IMR-90 (cell line): ENCODE measurements around the gene CTSC. TPM values are rescaled to one million over a fixed set of nuclear protein-coding genes. Genes with fewer than 3 reads are reported as not detected.

Experiments used
- ATAC-seq: fragments of 200-7000 bp; cut with Tn5 transposase; 2 replicates; pipeline ENCODE4 v1.9.1; 2020; ENCODE audit warnings: low read depth, mild to moderate bottlenecking, moderate library complexity
- BruUV-seq: library from RNA; stranded (reverse); fragments of 400-500 nt; replicated peaks from 2 replicates; lab custom pipeline; 2021; lab: Mats Ljungman, UMichigan
- CTCF ChIA-PET: fragments of 300-600 bp; formaldehyde crosslinking; extraction: SDS; loops from one replicate; lab custom pipeline; 2021; ENCODE audit warnings: antibody characterized with exemption; lab: Yijun Ruan, JAX
- POLR2A ChIA-PET: fragments of 300-600 bp; sonication (Branson Sonifier 250); formaldehyde crosslinking; loops from one replicate; lab custom pipeline; 2022; ENCODE audit warnings: antibody characterized with exemption; ENCODE audit not compliant: unreplicated experiment; lab: Charles Lee
- DNase-seq: peaks from one replicate; pipeline ENCODE4 v3.0.0; 2013
- H2AFZ ChIP-seq: replicated peaks from 2 replicates; pipeline ENCODE3; 2013; ENCODE audit warnings: low read length, mild to moderate bottlenecking; ENCODE audit not compliant: poor library complexity
- H2AK5ac ChIP-seq: 2 replicates; pipeline ENCODE4 v1.6.1; 2013; ENCODE audit warnings: low read depth, low read length, inconsistent platforms
- H2AK9ac ChIP-seq: replicated peaks from 2 replicates; pipeline ENCODE3; 2013; ENCODE audit warnings: mild to moderate bottlenecking, low read depth, low read length, moderate library complexity; ENCODE audit not compliant: poor library complexity
- H2BK120ac ChIP-seq: 2 replicates; pipeline ENCODE4 v1.6.1; 2013; ENCODE audit warnings: low read depth, low read length, inconsistent platforms
- H2BK15ac ChIP-seq: 3 replicates; pipeline ENCODE4 v1.6.1; 2013; ENCODE audit warnings: low read depth, low read length, inconsistent platforms
- H2BK20ac ChIP-seq: 2 replicates; pipeline ENCODE4 v1.6.1; 2013; ENCODE audit warnings: low read depth, mild to moderate bottlenecking, inconsistent platforms, low read length, moderate library complexity
- H2BK5ac ChIP-seq: 2 replicates; pipeline ENCODE4 v1.6.1; 2013; ENCODE audit warnings: mild to moderate bottlenecking, low read depth, low read length, inconsistent platforms; ENCODE audit not compliant: poor library complexity, severe bottlenecking
- H3K14ac ChIP-seq: replicated peaks from 2 replicates; pipeline ENCODE4 v1.6.1; 2013; ENCODE audit warnings: low read depth, low read length, inconsistent platforms
- H3K18ac ChIP-seq: 2 replicates; pipeline ENCODE4 v1.6.1; 2013; ENCODE audit warnings: low read depth, low read length, control low read depth
- H3K23ac ChIP-seq: 2 replicates; pipeline ENCODE4 v1.6.1; 2013; ENCODE audit warnings: low read depth, low read length, inconsistent platforms
- H3K27ac ChIP-seq: 2 replicates; pipeline ENCODE4 v1.5.1; 2013; ENCODE audit warnings: mild to moderate bottlenecking, control low read depth, low read length; ENCODE audit not compliant: insufficient read depth
- H3K27me3 ChIP-seq: 2 replicates; pipeline ENCODE4 v1.6.1; 2013; ENCODE audit warnings: low read length; ENCODE audit not compliant: control insufficient read depth, insufficient read depth
- H3K36me3 ChIP-seq: 2 replicates; pipeline ENCODE4 v1.6.1; 2013; ENCODE audit warnings: low read length, mixed read lengths; ENCODE audit not compliant: control insufficient read depth, insufficient read depth
- H3K4ac ChIP-seq: 2 replicates; pipeline ENCODE4 v1.6.1; 2013; ENCODE audit warnings: low read depth, low read length, inconsistent platforms
- H3K4me1 ChIP-seq: 2 replicates; pipeline ENCODE4 v1.6.1; 2013; ENCODE audit warnings: low read length, mixed read lengths; ENCODE audit not compliant: control insufficient read depth, insufficient read depth
- H3K4me2 ChIP-seq: 2 replicates; pipeline ENCODE4 v1.6.1; 2013; ENCODE audit warnings: low read depth, mild to moderate bottlenecking, control low read depth, low read length, moderate library complexity
- H3K4me3 ChIP-seq: 2 replicates; pipeline ENCODE4 v1.5.1; 2013; ENCODE audit warnings: low read depth, mild to moderate bottlenecking, control low read depth, low read length, moderate library complexity; ENCODE audit not compliant: insufficient read depth
- H3K56ac ChIP-seq: 2 replicates; pipeline ENCODE4 v1.6.1; 2013; ENCODE audit warnings: low read length, inconsistent platforms; ENCODE audit not compliant: insufficient read depth; ENCODE audit errors: extremely low read depth
- H3K79me1 ChIP-seq, 2 experiments: 2 replicates each; pipeline ENCODE4 v1.6.1; 2013; ENCODE audit warnings: low read length in 2 of 2, inconsistent platforms in 1 of 2, low read depth in 1 of 2
- H3K9ac ChIP-seq: 2 replicates; pipeline ENCODE4 v1.6.1; 2013; ENCODE audit warnings: low read depth, low read length, control low read depth
- H3K9me1 ChIP-seq: 2 replicates; pipeline ENCODE4 v1.6.1; 2013; ENCODE audit warnings: low read length, inconsistent platforms; ENCODE audit not compliant: insufficient read depth
- H3K9me3 ChIP-seq: 2 replicates; pipeline ENCODE4 v1.6.1; 2013; ENCODE audit warnings: low read length; ENCODE audit not compliant: control insufficient read depth, insufficient read depth
- H4K20me1 ChIP-seq: 2 replicates; pipeline ENCODE4 v1.6.1; 2013; ENCODE audit warnings: low read length, inconsistent platforms; ENCODE audit not compliant: insufficient read depth
- H4K5ac ChIP-seq: 2 replicates; pipeline ENCODE4 v1.6.1; 2013; ENCODE audit warnings: mild to moderate bottlenecking, low read depth, low read length, control low read depth
- H4K8ac ChIP-seq, 2 experiments: 2 replicates each; pipeline ENCODE4 v1.6.1; 2013; ENCODE audit warnings: low read depth in 2 of 2, low read length in 2 of 2, control low read depth in 1 of 2, inconsistent platforms in 1 of 2
- H4K91ac ChIP-seq: 2 replicates; pipeline ENCODE4 v1.6.1; 2013; ENCODE audit warnings: low read depth, low read length, inconsistent platforms; ENCODE audit not compliant: insufficient read depth
- CEBPB ChIP-seq: IDR thresholded peaks from 2 replicates; pipeline ENCODE4 v1.6.1; 2012; ENCODE audit warnings: low read depth, low read length, improper control_type of control experiment
- FOS ChIP-seq: fragments of 150-350 bp; IDR thresholded peaks from 2 replicates; pipeline ENCODE4 v1.6.1; 2016; ENCODE audit warnings: low read depth, low read length
- MAFK ChIP-seq: IDR thresholded peaks from 2 replicates; pipeline ENCODE4 v1.6.1; 2012; ENCODE audit warnings: low read depth, low read length, improper control_type of control experiment
- SMC3 ChIP-seq: fragments of 150-350 bp; IDR thresholded peaks from 2 replicates; pipeline ENCODE4 v1.6.1; 2016; ENCODE audit warnings: low read depth, mild to moderate bottlenecking, antibody characterized with exemption, low read length, moderate library complexity
- WGBS, 2 experiments: methylation state at CpG; one replicate each; pipeline versions ENCODE4 v1.1.5 to v1.1.7; 2013; ENCODE audit warnings: missing lambda C conversion rate in 2 of 2; ENCODE audit not compliant: insufficient read length in 1 of 2; ENCODE audit errors: extremely low coverage in 2 of 2; 5-methylcytosine and 5-hydroxymethylcytosine counted together
- dilution Hi-C: fragments of 300-500 bp; cut with HindIII; formaldehyde crosslinking; loops from one replicate; pipeline ENCODE4 v1.14.3; 2018; ENCODE audit warnings: low sequenced_read_pairs; ENCODE audit not compliant: unreplicated experiment
- in situ Hi-C: fragments of 300-500 bp; cut with MboI; formaldehyde crosslinking; loops from 3 replicates; pipeline ENCODE4 v1.14.3; 2019; ENCODE audit warnings: low sequenced_read_pairs, inconsistent platforms, mixed read lengths
- intact Hi-C: fragments of 100-400 bp; cut with micrococcal nuclease; formaldehyde crosslinking; loops from 2 replicates; pipeline ENCODE4 v1.10.0; 2022
- polyA plus RNA-seq, 3 experiments: library from polyadenylated mRNA; depleted of rRNA; stranded (reverse); fragments of >200 nt; gene quantifications; 2 replicates each; pipeline ENCODE4 v1.2.3, GENCODE V29; 2012; ENCODE audit warnings: low replicate concordance in 1 of 3
- total RNA-seq: library from RNA; depleted of rRNA; stranded (reverse); fragments of >200 nt; gene quantifications from 2 replicates; pipeline ENCODE4 v1.2.3, GENCODE V29; 2012

CTSC gene
- total and polyA plus RNA-seq, 2 of the 4 experiments (the other 2 are of a cell fraction): 208 to 299 TPM

GRCh38 chr11:88282747-88283515 is 54.6 kb downstream of the CTSC start:
- DNase-seq (no peak), ATAC-seq (peak; percentile 18; the same call in 1 of the 2 replicates)
- Histone ChIP-seq H3K4me3 (no peak overlapping the region), H2BK5ac (no peak overlapping the region), H3K23ac (no peak overlapping the region), H4K8ac (no peak overlapping the region), H3K36me3 (no peaks in the 10 kb centered on the region), H3K9me1 (no peaks in the 10 kb centered on the region; the same call in 1 of the 2 replicates), H2AK9ac (no peak overlapping the region), H3K27ac (no peak overlapping the region), H3K18ac (no peak overlapping the region), H2AK5ac (no peak overlapping the region), H2BK15ac (no peak overlapping the region), H3K14ac (no peak overlapping the region), H4K20me1 (no peaks in the 10 kb centered on the region), H3K56ac (no peak overlapping the region), H2BK120ac (no peak overlapping the region), H3K79me1 (no peaks in the 10 kb centered on the region), H3K9me3 (no peaks in the 10 kb centered on the region), H3K4me1 (no peaks in the 10 kb centered on the region; the same call in 1 of the 2 replicates), H3K27me3 (no peaks in the 10 kb centered on the region), H4K5ac (no peak overlapping the region), H2BK20ac (no peak overlapping the region), H4K91ac (no peak overlapping the region), H3K9ac (no peak overlapping the region), H3K4ac (no peak overlapping the region), H2AFZ (no peak overlapping the region), H3K4me2 (no peak overlapping the region)
- intact Hi-C loops: no loop called here
- WGBS, 2 experiments: no CpG with 5 or more reads among the region's 1 CpG
- BruUV-seq: no TSS peak
- dilution Hi-C loops: no loop called here
- POLR2A ChIA-PET: no interaction called here
- in situ Hi-C loops: no loop called here
- TF ChIP-seq FOS (no peak), MAFK (no peak), CEBPB (no peak), SMC3 (no peak)
- CTCF ChIA-PET: interaction anchor here (1.0 to 1.6 kb wide), 2 partner anchors 15 to 267 kb away, joined by 3 to 4 read pairs; no protein-coding TSS in a partner anchor
